OCI-LY3 (cell line): ENCODE data around the gene BICD2.

Experiments used
- CTCF ChIP-seq: fragments of 200-600, 300-600 bp; sonication (generic); IDR thresholded peaks from 2 replicates; pipeline ENCODE4 v1.5.1; 2014; ENCODE audit warnings: antibody characterized with exemption, low read length, low read depth
- EZH2phosphoT487 ChIP-seq: fragments of 200-600 bp; shearing (Covaris generic); IDR thresholded peaks from 2 replicates; pipeline ENCODE4 v1.6.1; 2018; ENCODE audit warnings: antibody characterized with exemption, mixed run types, low read depth

DNA sequence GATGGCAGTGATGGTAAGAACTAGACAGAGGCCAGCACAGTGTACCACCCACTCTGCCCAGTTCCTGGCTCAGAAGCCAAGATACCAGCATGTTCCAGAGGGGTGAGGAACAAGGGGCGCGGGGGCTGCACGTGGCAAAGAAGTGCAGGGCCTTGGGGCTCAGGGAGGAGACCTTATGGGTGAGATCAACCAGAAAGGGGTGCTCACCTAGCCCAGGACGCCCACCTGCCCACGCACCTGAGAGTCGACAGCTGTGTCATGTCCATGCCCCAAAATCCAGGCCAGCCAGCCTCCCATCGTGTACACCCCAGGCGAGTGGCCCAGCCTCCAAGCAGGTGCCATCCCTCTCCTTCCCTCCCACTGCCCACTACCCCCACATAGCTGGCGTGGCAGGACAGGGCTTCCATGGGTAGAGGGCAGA lies 34.9 kb downstream of the BICD2 start:
- TF ChIP-seq CTCF: no peak
- TF ChIP-seq EZH2phosphoT487: no peak
